Activated B cell treated with CpG ODN at 0.5 μM for 24 hours (primary cell): ENCODE results near the gene GLB1L3. TPM values are rescaled to one million over a fixed set of nuclear protein-coding genes. Genes with fewer than 3 reads are reported as not detected.
"Not testable (repeated sequence)": the region's sequence is repeated elsewhere in the genome, so short reads cannot be mapped to it uniquely, and the experiment has no call there.

Source experiments
- ATAC-seq: fragments of 200-7000 bp; cut with Tn5 transposase; one replicate; pipeline ENCODE4 v1.10.0; 2021; ENCODE audit warnings: low read depth, mild to moderate bottlenecking, moderate library complexity
- CTCF ChIA-PET: fragments of 350-600 bp; sonication (Branson Sonifier 250); formaldehyde crosslinking; loops from one replicate; lab custom pipeline; 2021; ENCODE audit warnings: antibody characterized with exemption; lab: Charles Lee
- POLR2A ChIA-PET: fragments of 350-600 bp; sonication (Branson Sonifier 250); formaldehyde crosslinking; loops from one replicate; lab custom pipeline; 2021; ENCODE audit warnings: antibody characterized with exemption; lab: Charles Lee
- DNase-seq: peaks from one replicate; pipeline ENCODE4 v3.0.0; 2022
- H3K27ac Mint-ChIP-seq: one replicate; pipeline ENCODE4 v1.8.0; 2020; ENCODE audit warnings: mixed read lengths
- H3K27me3 Mint-ChIP-seq: one replicate; pipeline ENCODE4 v1.8.0; 2021; ENCODE audit warnings: mixed read lengths
- H3K36me3 Mint-ChIP-seq: one replicate; pipeline ENCODE4 v1.8.0; 2021; ENCODE audit warnings: low read depth, mixed read lengths
- H3K4me1 Mint-ChIP-seq: one replicate; pipeline ENCODE4 v1.8.0; 2021; ENCODE audit warnings: mixed read lengths
- H3K4me3 Mint-ChIP-seq: one replicate; pipeline ENCODE4 v1.8.0; 2020; ENCODE audit warnings: mild to moderate bottlenecking, mixed read lengths
- H3K9me3 Mint-ChIP-seq: one replicate; pipeline ENCODE4 v1.8.0; 2020; ENCODE audit warnings: mixed read lengths
- intact Hi-C: fragments of 100-400 bp; cut with micrococcal nuclease; formaldehyde crosslinking; loops from one replicate; pipeline ENCODE4 v1.15.1; 2024
- total RNA-seq: library from RNA; stranded (reverse); gene quantifications from 2 replicates; pipeline ENCODE4 v1.2.3, GENCODE V29; 2022
- TF ChIP-seq, protein P1 (sequence below): fragments of 200-600 bp; IDR thresholded peaks from one replicate; pipeline ENCODE4 v1.8.0; 2022; ENCODE audit warnings: antibody characterized with exemption, mild to moderate bottlenecking

The GLB1L3 gene
- total RNA-seq, 1 donor from 2014 or later = not detected

- intact Hi-C loops = no loop called here
- no peaks in the 10 kb centered on the region for H3K4me1 Mint-ChIP-seq
- no peak overlapping the region for H3K4me3 Mint-ChIP-seq
- no peaks in the 10 kb centered on the region for H3K9me3 Mint-ChIP-seq
- ChIA-PET POLR2A (no interaction called here), CTCF (no interaction called here)
- no peaks in the 10 kb centered on the region for H3K36me3 Mint-ChIP-seq
- no peak for ATAC-seq
- no peak for DNase-seq
- TF ChIP-seq, protein P1, sequence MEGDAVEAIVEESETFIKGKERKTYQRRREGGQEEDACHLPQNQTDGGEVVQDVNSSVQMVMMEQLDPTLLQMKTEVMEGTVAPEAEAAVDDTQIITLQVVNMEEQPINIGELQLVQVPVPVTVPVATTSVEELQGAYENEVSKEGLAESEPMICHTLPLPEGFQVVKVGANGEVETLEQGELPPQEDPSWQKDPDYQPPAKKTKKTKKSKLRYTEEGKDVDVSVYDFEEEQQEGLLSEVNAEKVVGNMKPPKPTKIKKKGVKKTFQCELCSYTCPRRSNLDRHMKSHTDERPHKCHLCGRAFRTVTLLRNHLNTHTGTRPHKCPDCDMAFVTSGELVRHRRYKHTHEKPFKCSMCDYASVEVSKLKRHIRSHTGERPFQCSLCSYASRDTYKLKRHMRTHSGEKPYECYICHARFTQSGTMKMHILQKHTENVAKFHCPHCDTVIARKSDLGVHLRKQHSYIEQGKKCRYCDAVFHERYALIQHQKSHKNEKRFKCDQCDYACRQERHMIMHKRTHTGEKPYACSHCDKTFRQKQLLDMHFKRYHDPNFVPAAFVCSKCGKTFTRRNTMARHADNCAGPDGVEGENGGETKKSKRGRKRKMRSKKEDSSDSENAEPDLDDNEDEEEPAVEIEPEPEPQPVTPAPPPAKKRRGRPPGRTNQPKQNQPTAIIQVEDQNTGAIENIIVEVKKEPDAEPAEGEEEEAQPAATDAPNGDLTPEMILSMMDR = no peak
- H3K27ac Mint-ChIP-seq = no peak overlapping the region
- peaks cover 1% of the 10 kb centered on the region for H3K27me3 Mint-ChIP-seq
These were observed 64.3 kb downstream of the GLB1L3 start for GRCh38 chr11:134340354-134340964.

DNA sequence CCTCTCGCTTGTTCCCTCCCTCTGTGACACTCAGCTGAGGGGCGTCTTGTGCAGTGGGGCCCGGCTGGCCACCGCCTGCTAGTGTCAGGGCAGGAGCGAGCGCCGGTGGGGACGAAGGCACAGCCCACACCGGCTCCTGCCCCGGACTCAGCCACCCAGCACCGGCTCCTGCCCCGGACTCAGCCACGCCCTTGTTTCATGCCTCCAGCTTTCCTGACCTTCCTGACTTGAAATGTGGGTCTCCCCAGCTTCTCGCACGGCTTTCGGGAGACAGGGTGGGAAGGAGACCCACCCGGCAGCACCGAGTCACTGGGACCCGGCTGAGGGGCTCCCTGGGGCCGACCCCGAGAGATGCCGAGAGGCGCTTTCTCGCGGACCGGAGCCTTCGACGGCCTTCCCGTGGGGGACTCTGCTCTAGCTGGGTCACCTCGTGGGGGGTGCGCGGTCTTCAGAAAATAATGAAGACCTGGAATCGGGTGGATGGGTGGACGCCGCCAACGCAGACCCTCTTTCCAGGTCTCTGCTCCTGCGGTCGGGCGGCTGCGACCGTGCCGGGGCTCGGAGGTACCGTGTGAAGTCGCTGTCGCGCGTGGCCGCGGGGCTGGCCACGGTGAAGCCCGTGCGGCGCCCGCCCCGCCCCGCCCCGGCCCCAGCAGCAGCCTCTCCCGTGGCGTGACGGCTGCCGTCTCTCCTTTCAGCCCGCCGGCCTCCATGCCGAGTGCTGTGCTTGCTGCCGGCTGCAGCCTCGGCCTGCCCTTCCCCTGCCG, 65.8 kb downstream of the GLB1L3 start:
- no peak overlapping the region for H3K4me3 Mint-ChIP-seq
- H3K36me3 Mint-ChIP-seq = no peaks in the 10 kb centered on the region
- ChIA-PET POLR2A (no interaction called here), CTCF (no interaction called here)
- no peak overlapping the region for H3K27ac Mint-ChIP-seq
- no peaks in the 10 kb centered on the region for H3K4me1 Mint-ChIP-seq
- ATAC-seq = no peak
- TF ChIP-seq, protein P1 = no peak
- no peaks in the 10 kb centered on the region for H3K9me3 Mint-ChIP-seq
- no peak for DNase-seq
- intact Hi-C loops = no loop called here
- H3K27me3 Mint-ChIP-seq = no peaks in the 10 kb centered on the region

DNA sequence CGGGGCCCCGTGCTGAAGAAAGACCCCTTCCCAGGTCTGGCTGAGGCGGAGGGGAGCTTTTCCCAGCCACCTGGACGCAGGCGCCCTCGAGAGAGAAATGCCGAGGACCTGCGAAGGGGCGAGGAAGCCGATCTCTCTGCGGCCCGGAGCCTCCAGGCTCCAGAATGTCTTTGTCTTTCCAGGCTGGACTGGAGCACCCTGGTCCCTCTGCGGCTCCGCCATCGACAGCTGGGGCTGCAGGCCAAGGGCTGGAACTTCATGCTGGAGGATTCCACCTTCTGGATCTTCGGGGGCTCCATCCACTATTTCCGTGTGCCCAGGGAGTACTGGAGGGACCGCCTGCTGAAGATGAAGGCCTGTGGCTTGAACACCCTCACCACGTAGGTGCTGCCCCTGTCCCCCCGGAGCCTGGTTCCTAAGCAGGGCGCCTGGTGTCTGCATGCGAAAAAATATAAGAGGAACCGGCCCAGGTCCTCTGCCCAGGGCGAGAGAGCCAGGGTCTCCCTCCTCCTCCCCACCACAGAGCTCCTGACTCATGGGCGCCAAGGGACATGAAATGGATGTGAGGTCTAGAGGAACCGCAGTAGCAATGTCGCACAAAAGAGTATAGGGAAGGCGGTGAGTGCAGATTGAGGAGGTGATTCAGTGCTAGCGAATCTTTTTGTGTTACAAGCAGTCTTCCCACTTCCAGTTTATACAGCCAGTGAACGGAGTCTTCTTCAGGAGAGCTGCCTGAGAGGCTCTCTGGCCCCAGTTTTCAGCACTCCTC, 66.6 kb downstream of the GLB1L3 start:
- H3K4me3 Mint-ChIP-seq = no peak overlapping the region

GRCh38 chr11:134343646-134344045, 67.5 kb downstream of the GLB1L3 start:
- H3K27me3 Mint-ChIP-seq = no peaks in the 10 kb centered on the region
- no peak for DNase-seq
- H3K27ac Mint-ChIP-seq = no peak overlapping the region
- H3K36me3 Mint-ChIP-seq = no peaks in the 10 kb centered on the region
- H3K4me3 Mint-ChIP-seq = no peak overlapping the region
- H3K9me3 Mint-ChIP-seq = no peaks in the 10 kb centered on the region
- H3K4me1 Mint-ChIP-seq = no peaks in the 10 kb centered on the region
- intact Hi-C loops = loop anchor here (2.0 kb wide), 1 partner anchor 63 kb away; no protein-coding TSS in a partner anchor
- TF ChIP-seq, protein P1 = no peak
- ChIA-PET POLR2A (no interaction called here), CTCF (no interaction called here)
- ATAC-seq = no peak

More for the DNA sequence above, 66.6 kb downstream of the GLB1L3 start:
- POLR2A ChIA-PET = no interaction called here
- intact Hi-C loops = no loop called here
- DNase-seq (no peak), ATAC-seq (no peak)
- no peaks in the 10 kb centered on the region for H3K9me3 Mint-ChIP-seq
- no peaks in the 10 kb centered on the region for H3K4me1 Mint-ChIP-seq
- no peak overlapping the region for H3K27ac Mint-ChIP-seq
- H3K36me3 Mint-ChIP-seq = no peaks in the 10 kb centered on the region
- H3K27me3 Mint-ChIP-seq = no peaks in the 10 kb centered on the region
- CTCF ChIA-PET = no interaction called here
- TF ChIP-seq, protein P1 = no peak

GRCh38 chr11:134344497-134345236, 68.5 kb downstream of the GLB1L3 start:
- ATAC-seq, POLR2A ChIA-PET, H3K9me3 Mint-ChIP-seq, CTCF ChIA-PET, H3K27ac Mint-ChIP-seq, H3K36me3 Mint-ChIP-seq, DNase-seq, H3K27me3 Mint-ChIP-seq, H3K4me1 Mint-ChIP-seq, H3K4me3 Mint-ChIP-seq: not testable (repeated sequence)
- intact Hi-C loops = loop anchor here (2.0 kb wide), 1 partner anchor 64 kb away; no protein-coding TSS in a partner anchor
